Measurements from ENCODE around the gene SLC1A2.

The SLC1A2 gene

DNA sequence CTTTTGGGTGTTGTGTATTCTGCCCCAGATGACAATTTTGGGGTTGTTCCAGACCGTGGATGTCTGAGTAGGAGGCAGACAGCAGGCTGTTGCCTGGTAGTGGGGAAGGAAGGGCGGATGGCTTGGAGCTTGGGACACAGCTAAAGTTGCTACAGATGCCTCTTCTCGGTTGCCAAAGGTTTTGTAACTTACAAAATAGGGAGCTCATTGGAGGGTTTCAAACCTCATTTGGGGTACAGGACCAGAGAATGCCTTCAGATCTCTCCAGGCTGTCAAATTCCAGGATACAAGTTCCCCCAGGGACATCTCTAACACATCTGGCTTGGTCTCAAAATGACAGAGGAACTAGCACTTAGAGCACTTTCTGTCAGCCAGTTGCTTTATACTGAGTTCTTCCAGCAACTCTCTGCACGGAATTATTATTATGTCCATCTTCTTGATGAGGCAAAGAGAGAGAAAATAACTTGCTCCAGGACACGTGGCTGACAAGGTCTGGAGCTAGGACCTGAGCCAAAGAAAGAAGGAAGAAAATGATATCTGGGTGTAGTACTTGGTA lies 56.0 kb downstream of the SLC1A2 start:
- H3K4me3 ChIP-seq (ENCODE audit: low read length) = no peak overlapping the region
- TF ChIP-seq, protein P1, sequence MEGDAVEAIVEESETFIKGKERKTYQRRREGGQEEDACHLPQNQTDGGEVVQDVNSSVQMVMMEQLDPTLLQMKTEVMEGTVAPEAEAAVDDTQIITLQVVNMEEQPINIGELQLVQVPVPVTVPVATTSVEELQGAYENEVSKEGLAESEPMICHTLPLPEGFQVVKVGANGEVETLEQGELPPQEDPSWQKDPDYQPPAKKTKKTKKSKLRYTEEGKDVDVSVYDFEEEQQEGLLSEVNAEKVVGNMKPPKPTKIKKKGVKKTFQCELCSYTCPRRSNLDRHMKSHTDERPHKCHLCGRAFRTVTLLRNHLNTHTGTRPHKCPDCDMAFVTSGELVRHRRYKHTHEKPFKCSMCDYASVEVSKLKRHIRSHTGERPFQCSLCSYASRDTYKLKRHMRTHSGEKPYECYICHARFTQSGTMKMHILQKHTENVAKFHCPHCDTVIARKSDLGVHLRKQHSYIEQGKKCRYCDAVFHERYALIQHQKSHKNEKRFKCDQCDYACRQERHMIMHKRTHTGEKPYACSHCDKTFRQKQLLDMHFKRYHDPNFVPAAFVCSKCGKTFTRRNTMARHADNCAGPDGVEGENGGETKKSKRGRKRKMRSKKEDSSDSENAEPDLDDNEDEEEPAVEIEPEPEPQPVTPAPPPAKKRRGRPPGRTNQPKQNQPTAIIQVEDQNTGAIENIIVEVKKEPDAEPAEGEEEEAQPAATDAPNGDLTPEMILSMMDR (IDR thresholded peaks at IDR 0.05; ENCODE audit: insufficient read depth, low read depth, low read length, missing control alignments) = no peak
- DNase-seq (ENCODE audit: low read depth) = no peak

DNA sequence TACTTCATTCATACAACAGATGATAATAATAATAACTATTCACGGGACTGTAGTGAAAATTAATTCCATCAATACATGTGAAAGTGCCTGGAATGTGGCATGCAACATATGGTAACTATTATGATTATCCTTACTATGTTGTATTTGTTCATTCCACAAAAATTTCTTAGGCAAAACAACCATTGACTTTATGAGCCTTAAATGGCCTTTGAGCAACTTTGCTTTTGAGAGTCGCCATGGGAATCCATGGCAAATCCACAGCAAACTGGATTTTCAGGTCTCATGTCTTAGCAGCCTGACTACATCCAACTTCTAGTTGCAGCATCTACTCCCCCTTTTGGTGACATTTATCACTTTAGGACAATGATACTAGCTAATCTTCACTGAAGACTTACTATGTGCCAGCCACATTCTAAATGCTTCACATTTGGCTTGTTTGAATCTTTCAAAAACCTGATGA lies 56.8 kb downstream of the SLC1A2 start:
- no peak overlapping the region for H3K4me3 ChIP-seq (ENCODE audit: low read length)
- peak; percentile 35 for DNase-seq (ENCODE audit: low read depth)
- TF ChIP-seq, protein P1 (IDR thresholded peaks at IDR 0.05; ENCODE audit: insufficient read depth, low read depth, low read length, missing control alignments) = peak; percentile 14

DNA sequence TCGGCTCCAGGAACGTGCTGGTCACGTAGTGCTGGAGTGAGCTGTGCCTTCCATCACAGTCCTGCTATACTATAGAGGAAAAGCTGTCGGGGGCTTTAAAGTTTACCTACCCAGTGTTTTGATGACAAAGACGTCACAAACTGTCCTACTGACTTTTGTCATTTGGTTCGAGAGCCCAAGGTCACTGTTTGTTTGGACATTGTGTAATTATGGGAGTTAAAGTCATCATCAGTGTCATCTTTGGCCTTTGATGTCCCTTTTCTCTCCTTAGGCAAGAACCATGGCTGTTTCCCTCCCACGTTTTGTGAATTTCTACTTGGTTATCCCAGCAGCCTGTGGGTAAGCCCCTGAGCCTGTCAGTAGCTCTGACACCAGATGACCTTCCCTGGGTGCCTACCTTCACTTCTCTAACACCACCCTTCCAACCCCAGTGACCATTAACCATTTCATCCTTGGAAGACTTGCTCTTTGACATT lies 59.3 kb downstream of the SLC1A2 start:
- TF ChIP-seq, protein P1 (IDR thresholded peaks at IDR 0.05; ENCODE audit: insufficient read depth, low read depth, low read length, missing control alignments) = no peak
- DNase-seq (ENCODE audit: low read depth) = no peak
- H3K4me3 ChIP-seq (ENCODE audit: low read length) = no peak overlapping the region

DNA sequence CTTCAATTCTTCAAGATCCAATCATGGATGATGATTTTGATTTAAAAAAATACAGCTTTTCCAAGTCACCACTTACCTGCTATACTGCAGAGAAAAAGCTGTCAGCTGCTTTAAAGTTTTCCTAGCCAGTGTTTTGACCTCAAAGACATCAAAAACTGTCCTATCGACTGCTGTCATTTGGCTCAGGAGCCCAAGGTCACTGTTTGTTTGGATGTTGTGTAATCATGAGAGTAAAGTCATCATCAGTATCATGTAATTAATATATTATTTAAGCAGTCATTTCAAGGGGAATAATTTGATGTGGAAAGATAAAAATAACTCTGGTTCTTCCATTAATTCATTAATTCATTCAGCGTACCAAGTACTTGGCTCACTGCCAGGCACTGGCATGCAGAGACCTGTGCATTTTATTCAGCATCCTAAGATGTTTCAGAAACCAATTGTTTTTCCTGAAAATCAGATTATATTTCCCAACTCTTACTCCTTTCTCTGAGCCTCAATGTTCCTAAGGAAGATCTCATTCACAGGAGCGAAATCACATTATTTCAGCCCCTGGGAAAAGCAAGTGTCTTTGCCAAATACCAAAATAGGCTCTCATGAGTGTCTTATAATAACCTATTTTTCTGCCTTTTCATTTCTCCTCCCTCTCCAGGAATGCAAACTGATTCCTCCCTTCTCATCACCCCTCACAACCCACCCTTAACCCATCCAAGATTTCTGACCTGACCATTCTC lies 59.9 kb downstream of the SLC1A2 start:
- TF ChIP-seq, protein P1 (IDR thresholded peaks at IDR 0.05; ENCODE audit: insufficient read depth, low read depth, low read length, missing control alignments) = no peak
- no peak overlapping the region for H3K4me3 ChIP-seq (ENCODE audit: low read length)
- DNase-seq (ENCODE audit: low read depth) = peak; percentile 45

DNA sequence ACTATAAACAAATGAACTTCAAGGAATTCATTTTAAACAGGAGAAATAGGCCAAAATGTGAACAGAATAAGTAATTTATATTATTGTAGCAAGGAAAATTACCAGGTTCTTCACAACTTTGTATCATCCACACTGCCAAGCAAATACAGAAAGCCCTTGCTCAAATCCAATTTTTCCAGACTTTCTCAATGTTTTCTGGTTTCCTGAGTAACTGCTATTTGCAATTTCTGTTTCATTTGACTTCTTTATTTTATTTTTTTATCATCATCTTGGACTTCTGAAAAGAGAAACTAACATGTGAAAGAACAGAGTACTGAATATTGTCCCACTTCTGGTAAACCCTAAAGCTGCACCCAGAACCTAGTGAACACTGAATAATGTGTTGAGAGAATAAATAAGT lies 61.0 kb downstream of the SLC1A2 start:
- TF ChIP-seq, protein P1 (IDR thresholded peaks at IDR 0.05; ENCODE audit: insufficient read depth, low read depth, low read length, missing control alignments) = no peak
- DNase-seq (ENCODE audit: low read depth) = no peak
- H3K4me3 ChIP-seq (ENCODE audit: low read length) = no peak overlapping the region

DNA sequence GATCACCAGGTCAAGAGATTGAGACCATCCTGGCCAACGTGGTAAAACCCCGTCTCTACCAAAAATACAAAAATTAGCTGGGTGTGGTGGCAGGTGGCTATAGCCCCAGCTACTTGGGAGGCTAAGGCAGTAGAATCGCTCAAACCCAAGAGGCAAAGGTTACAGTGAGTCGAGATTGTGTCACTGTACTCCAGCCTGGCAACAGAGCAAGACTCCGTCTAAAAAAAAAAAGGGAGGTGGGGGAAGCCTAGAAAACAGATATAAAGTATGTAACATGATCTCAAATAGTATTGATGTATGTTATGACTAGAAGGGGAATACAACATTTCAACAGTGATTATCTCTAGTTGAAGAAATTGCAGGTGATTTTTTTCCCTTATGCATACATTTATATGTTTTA lies 61.4 kb downstream of the SLC1A2 start:
- peak; percentile 25 for DNase-seq (ENCODE audit: low read depth)

More for the DNA sequence above, 61.4 kb downstream of the SLC1A2 start:
- no peak overlapping the region for H3K4me3 ChIP-seq (ENCODE audit: low read length)
- TF ChIP-seq, protein P1 (IDR thresholded peaks at IDR 0.05; ENCODE audit: insufficient read depth, low read depth, low read length, missing control alignments) = no peak
